Thyroid gland (tissue), 4 donors: ENCODE data around the gene RAB40B. TPM values are rescaled to one million over a fixed set of nuclear protein-coding genes. Genes with fewer than 3 reads are reported as not detected.
"Not testable (repeated sequence)": the region's sequence is repeated elsewhere in the genome, so short reads cannot be mapped to it uniquely, and the experiment has no call there.

ENCODE experiments used
- DNase-seq, 2 donors: peaks; one replicate each; pipeline ENCODE4 v3.0.0-alpha.2; 2019
- H3K27ac ChIP-seq, 3 donors: fragments of 200-600 bp; sonication (generic); 1 replicate in 2 of 3; 2 replicates in 1 of 3; pipeline ENCODE4 v1.5.1; 2016 to 2019; ENCODE audit warnings: mild to moderate bottlenecking in 1 of 3, moderate library complexity in 1 of 3
- H3K27me3 ChIP-seq: fragments of 200-600 bp; sonication (generic); one replicate; pipeline ENCODE4 v1.5.1; 2019
- H3K36me3 ChIP-seq, 2 donors: fragments of 200-600 bp; sonication (generic); one replicate each; pipeline ENCODE4 v1.5.1; 2016 to 2019
- H3K4me1 ChIP-seq, 2 donors: fragments of 200-600 bp; sonication (generic); one replicate each; pipeline ENCODE4 v1.5.1; 2017 to 2019
- H3K4me3 ChIP-seq, 3 donors: fragments of 200-600 bp; sonication (generic); replicated peaks in 1 of 3; 1 replicate in 2 of 3; 2 replicates in 1 of 3; pipeline ENCODE4 v1.5.1; 2016; ENCODE audit warnings: mild to moderate bottlenecking in 1 of 3
- H3K9me3 ChIP-seq: fragments of 200-600 bp; sonication (generic); one replicate; pipeline ENCODE4 v1.5.1; 2017
- CTCF ChIP-seq, 6 experiments: fragments of 200-600 bp in 3 of 6; fragments of 450-650 bp in 3 of 6; sonication (generic) in 3 of 6; IDR thresholded peaks; one replicate each; pipeline ENCODE4 v1.5.1; 2016 to 2019; ENCODE audit warnings: antibody characterized with exemption in 6 of 6, mild to moderate bottlenecking in 2 of 6, inconsistent platforms in 1 of 6, moderate library complexity in 1 of 6
- POLR2A ChIP-seq, 2 donors: fragments of 450-650 bp; IDR thresholded peaks; one replicate each; pipeline ENCODE4 v1.6.1; 2017; ENCODE audit warnings: antibody characterized with exemption in 2 of 2, mild to moderate bottlenecking in 2 of 2, moderate library complexity in 1 of 2
- WGBS, 2 donors: methylation state at CpG; one replicate each; pipeline ENCODE4 v1.1.5; 2017; 5-methylcytosine and 5-hydroxymethylcytosine counted together
- intact Hi-C: fragments of 100-400 bp; cut with DNase I; formaldehyde crosslinking; loops from one replicate; pipeline ENCODE4 v1.15.1; 2023
- total RNA-seq, 4 donors: library from RNA; depleted of rRNA; stranded (reverse); fragments of >200 nt; gene quantifications; one replicate each; pipeline ENCODE4 v1.2.3, GENCODE V29; 2016

RAB40B gene
- total RNA-seq, result 10 to 100 TPM in 2 of 4 donors, 1 to 10 TPM in 2; 6.2 to 19.3 (median 11.3) TPM

- TF ChIP-seq CTCF (IDR thresholded peaks at IDR 0.05) (no peak), POLR2A (IDR thresholded peaks at IDR 0.05) (peak in 1 of 2 donors; percentile 65)
- intact Hi-C loops, result loop anchor here (2.0 kb wide), 1 partner anchor 18 kb away; the partner anchor contains the start of gene FN3KRP
- Histone ChIP-seq H3K27me3 (no peaks in the 10 kb centered on the region), H3K4me1 (peaks cover 7 to 16% of the 10 kb centered on the region in 2 donors), H3K27ac (no peak within 1 kb of the TSS), H3K4me3 (peak within 1 kb of the TSS; percentile 39 to 80 (median 65)), H3K9me3 (no peaks in the 10 kb centered on the region), H3K36me3 (no peaks in the 10 kb centered on the region)
- 0% methylated on average over 4 to 50 of the region's 112 CpGs for WGBS, 2 donors
- DNase-seq, result peak; percentile 99 to 100
Observed at GRCh38 chr17:82698065-82698973, at the start of gene RAB40B. Gene RAB40B (minus strand): TSS chr17:82698698. CDS start chr17:82698596, 102 bp downstream.

- TF ChIP-seq POLR2A (IDR thresholded peaks at IDR 0.05), result no peak
- TF ChIP-seq CTCF (IDR thresholded peaks at IDR 0.05), result no peak
Observed at GRCh38 chr17:82745524-82745923, 47.0 kb upstream of the RAB40B start.

GRCh38 chr17:82744736-82745135, 46.2 kb upstream of the RAB40B start:
- intact Hi-C loops, H3K4me3 ChIP-seq, H3K27ac ChIP-seq, H3K27me3 ChIP-seq, H3K4me1 ChIP-seq, H3K9me3 ChIP-seq, DNase-seq: not testable (repeated sequence)
- peaks cover 23 to 27% of the 10 kb centered on the region in 2 donors for H3K36me3 ChIP-seq
- WGBS, 2 donors, result 59 to 70% methylated on average over 7 of the region's 7 CpGs

More at GRCh38 chr17:82745524-82745923, 47.0 kb upstream of the RAB40B start:
- peaks cover 17 to 20% of the 10 kb centered on the region in 2 donors for H3K36me3 ChIP-seq
- H3K4me1 ChIP-seq, result no peaks in the 10 kb centered on the region
- 83 to 85% methylated on average over 8 of the region's 8 CpGs for WGBS, 2 donors
- DNase-seq, result no peak
- no peak overlapping the region for H3K27ac ChIP-seq
- H3K4me3 ChIP-seq, result no peak overlapping the region
- H3K9me3 ChIP-seq, result no peaks in the 10 kb centered on the region
- H3K27me3 ChIP-seq, result no peaks in the 10 kb centered on the region
- intact Hi-C loops, result no loop called here

- Histone ChIP-seq H3K4me3 (no peak overlapping the region), H3K36me3 (peaks cover 24 to 27% of the 10 kb centered on the region in 2 donors), H3K27me3 (no peaks in the 10 kb centered on the region), H3K9me3 (no peaks in the 10 kb centered on the region), H3K27ac (no peak overlapping the region), H3K4me1 (no peaks in the 10 kb centered on the region)
- TF ChIP-seq POLR2A (IDR thresholded peaks at IDR 0.05) (no peak), CTCF (IDR thresholded peaks at IDR 0.05) (no peak)
- 93 to 96% methylated on average over 14 of the region's 16 CpGs for WGBS, 2 donors
- intact Hi-C loops, result no loop called here
- DNase-seq, result no peak
Observed at GRCh38 chr17:82743344-82744219, 45.1 kb upstream of the RAB40B start.

GRCh38 chr17:82740906-82741759, 42.6 kb upstream of the RAB40B start:
- no peak for DNase-seq
- WGBS, 2 donors, result 98% methylated on average over 10 of the region's 10 CpGs
- Histone ChIP-seq H3K36me3 (peaks cover 24 to 27% of the 10 kb centered on the region in 2 donors), H3K9me3 (no peaks in the 10 kb centered on the region), H3K4me1 (peaks cover 2 to 7% of the 10 kb centered on the region in 2 donors), H3K27me3 (no peaks in the 10 kb centered on the region), H3K27ac (no peak overlapping the region), H3K4me3 (no peak overlapping the region)
- TF ChIP-seq POLR2A (IDR thresholded peaks at IDR 0.05), result no peak
- no peak for TF ChIP-seq CTCF (IDR thresholded peaks at IDR 0.05)
- intact Hi-C loops, result no loop called here
